ENCODE data around the gene INTS6. TPM values are rescaled to one million over a fixed set of nuclear protein-coding genes. Genes with fewer than 3 reads are reported as not detected.

The INTS6 gene
- total RNA-seq, 1 experiment from 2014 or later = 27.2 TPM

GRCh38 chr13:51488212-51488611 is 35.4 kb upstream of the INTS6 start (continued):
- no peak for TF ChIP-seq PRDM15 (CRISPR knock-in tag; IDR thresholded peaks at IDR 0.05)
- no peak for TF ChIP-seq ZNF317 (CRISPR knock-in tag; IDR thresholded peaks at IDR 0.05; ENCODE audit: borderline replicate concordance, low read depth)

GRCh38 chr13:51481656-51482055 is 28.8 kb upstream of the INTS6 start:
- Mint-ChIP-seq H3K4me3 (no peak overlapping the region), H3K27me3 (ENCODE audit: low read depth) (no peaks in the 10 kb centered on the region), H3K9me3 (peaks cover 20% of the 10 kb centered on the region), H3K27ac (no peak overlapping the region), H3K36me3 (no peaks in the 10 kb centered on the region), H3K4me1 (no peaks in the 10 kb centered on the region)
- no peak for ATAC-seq
- ChIA-PET POLR2A (no interaction called here), CTCF (no interaction called here)
- no peak for DNase-seq (ENCODE audit: low spot score)
- TF ChIP-seq, protein P1, sequence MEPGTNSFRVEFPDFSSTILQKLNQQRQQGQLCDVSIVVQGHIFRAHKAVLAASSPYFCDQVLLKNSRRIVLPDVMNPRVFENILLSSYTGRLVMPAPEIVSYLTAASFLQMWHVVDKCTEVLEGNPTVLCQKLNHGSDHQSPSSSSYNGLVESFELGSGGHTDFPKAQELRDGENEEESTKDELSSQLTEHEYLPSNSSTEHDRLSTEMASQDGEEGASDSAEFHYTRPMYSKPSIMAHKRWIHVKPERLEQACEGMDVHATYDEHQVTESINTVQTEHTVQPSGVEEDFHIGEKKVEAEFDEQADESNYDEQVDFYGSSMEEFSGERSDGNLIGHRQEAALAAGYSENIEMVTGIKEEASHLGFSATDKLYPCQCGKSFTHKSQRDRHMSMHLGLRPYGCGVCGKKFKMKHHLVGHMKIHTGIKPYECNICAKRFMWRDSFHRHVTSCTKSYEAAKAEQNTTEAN (CRISPR knock-in tag; IDR thresholded peaks at IDR 0.05) = no peak
- TF ChIP-seq GRHL2 (CRISPR knock-in tag; IDR thresholded peaks at IDR 0.05; ENCODE audit: insufficient replicate concordance, severe bottlenecking) (no peak), IRF2 (CRISPR knock-in tag; IDR thresholded peaks at IDR 0.05; ENCODE audit: borderline replicate concordance, low read depth) (no peak), CBFB (CRISPR knock-in tag; IDR thresholded peaks at IDR 0.05; ENCODE audit: low read depth) (no peak), ZNF423 (CRISPR knock-in tag; IDR thresholded peaks at IDR 0.05) (no peak), RORB (CRISPR knock-in tag; IDR thresholded peaks at IDR 0.05) (no peak)
- TF ChIP-seq, protein P2, sequence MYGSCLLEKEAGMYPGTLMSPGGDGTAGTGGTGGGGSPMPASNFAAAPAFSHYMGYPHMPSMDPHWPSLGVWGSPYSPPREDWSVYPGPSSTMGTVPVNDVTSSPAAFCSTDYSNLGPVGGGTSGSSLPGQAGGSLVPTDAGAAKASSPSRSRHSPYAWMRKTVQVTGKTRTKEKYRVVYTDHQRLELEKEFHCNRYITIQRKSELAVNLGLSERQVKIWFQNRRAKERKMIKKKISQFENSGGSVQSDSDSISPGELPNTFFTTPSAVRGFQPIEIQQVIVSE (CRISPR knock-in tag; IDR thresholded peaks at IDR 0.05; ENCODE audit: borderline replicate concordance) = no peak

DNA sequence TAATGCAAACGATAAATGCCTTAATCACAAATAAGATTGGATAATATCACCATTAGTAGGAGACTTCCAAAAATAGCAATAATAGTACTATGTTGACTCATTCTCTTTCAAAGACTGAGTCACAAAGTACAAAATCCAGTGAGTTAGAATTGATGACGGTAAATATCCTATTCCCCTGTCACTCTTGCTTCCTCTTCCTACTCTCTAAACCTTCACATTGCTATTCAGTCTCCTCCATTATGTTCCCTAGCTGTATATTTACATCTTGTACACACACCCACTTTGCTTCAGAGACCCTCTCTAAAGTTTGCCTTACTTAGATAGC is 26.3 kb upstream of the INTS6 start:
- Mint-ChIP-seq H3K9me3 (peaks cover 19% of the 10 kb centered on the region), H3K4me3 (no peak overlapping the region), H3K4me1 (no peaks in the 10 kb centered on the region), H3K36me3 (no peaks in the 10 kb centered on the region), H3K27ac (no peak overlapping the region), H3K27me3 (ENCODE audit: low read depth) (no peaks in the 10 kb centered on the region)
- ATAC-seq (no peak), DNase-seq (ENCODE audit: low spot score) (no peak)
- ChIA-PET POLR2A (no interaction called here), CTCF (no interaction called here)
- TF ChIP-seq ZNF317 (CRISPR knock-in tag; IDR thresholded peaks at IDR 0.05; ENCODE audit: borderline replicate concordance, low read depth) (no peak), CREM (CRISPR knock-in tag; IDR thresholded peaks at IDR 0.05) (no peak), PRDM15 (CRISPR knock-in tag; IDR thresholded peaks at IDR 0.05) (no peak), CREB1 (CRISPR knock-in tag; IDR thresholded peaks at IDR 0.05) (no peak), CBFB (CRISPR knock-in tag; IDR thresholded peaks at IDR 0.05; ENCODE audit: low read depth) (no peak)
- TF ChIP-seq, protein P3, sequence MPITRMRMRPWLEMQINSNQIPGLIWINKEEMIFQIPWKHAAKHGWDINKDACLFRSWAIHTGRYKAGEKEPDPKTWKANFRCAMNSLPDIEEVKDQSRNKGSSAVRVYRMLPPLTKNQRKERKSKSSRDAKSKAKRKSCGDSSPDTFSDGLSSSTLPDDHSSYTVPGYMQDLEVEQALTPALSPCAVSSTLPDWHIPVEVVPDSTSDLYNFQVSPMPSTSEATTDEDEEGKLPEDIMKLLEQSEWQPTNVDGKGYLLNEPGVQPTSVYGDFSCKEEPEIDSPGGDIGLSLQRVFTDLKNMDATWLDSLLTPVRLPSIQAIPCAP (CRISPR knock-in tag; IDR thresholded peaks at IDR 0.05) = no peak
